HCT116 (cell line): ENCODE measurements around the gene KRTAP5-3. TPM values are rescaled to one million over a fixed set of nuclear protein-coding genes. Genes with fewer than 3 reads are reported as not detected.

Source experiments
- ATAC-seq: fragments of 200-7000 bp; cut with Tn5 transposase; 2 replicates; pipeline ENCODE4 v1.9.1; 2020; ENCODE audit warnings: mild to moderate bottlenecking, moderate library complexity
- BruUV-seq: library from RNA; stranded (reverse); fragments of 400-500 nt; replicated peaks from 2 replicates; lab custom pipeline; 2021; lab: Mats Ljungman, UMichigan
- CTCF ChIA-PET: fragments of 300-600 bp; sonication (Branson Sonifier 250); formaldehyde crosslinking; loops from one replicate; lab custom pipeline; 2021; ENCODE audit warnings: antibody characterized with exemption; lab: Charles Lee
- POLR2A ChIA-PET: fragments of 300-600, 350-600 bp; sonication (Branson Sonifier 250); formaldehyde crosslinking; loops from one replicate; lab custom pipeline; 2021; ENCODE audit warnings: antibody characterized with exemption; lab: Charles Lee
- RAD21 ChIA-PET, 2 experiments: fragments of 300-600 bp; sonication (Branson Sonifier 250); formaldehyde crosslinking; loops; one replicate each; lab custom pipeline; 2023; ENCODE audit warnings: low total read pairs in 2 of 2; ENCODE audit not compliant: uncharacterized antibody in 2 of 2, unreplicated experiment in 2 of 2, low non-redundant PET in 1 of 2; lab: Charles Lee
- DNase-seq: peaks from one replicate; pipeline ENCODE4 v3.0.0-alpha.2; 2010; ENCODE audit warnings: low read depth, low spot score
- H2AFZ ChIP-seq: fragments of 200-600 bp; shearing (Covaris generic), sonication (generic); 2 replicates; pipeline ENCODE4 v1.6.1; 2017; ENCODE audit warnings: low read depth, mixed run types, mixed read lengths, antibody characterized with exemption, low read length; ENCODE audit not compliant: poor library complexity, severe bottlenecking
- H3K27ac ChIP-seq: 2 replicates; pipeline ENCODE4 v1.5.1; 2012; ENCODE audit warnings: low read depth, low read length
- H3K27me3 ChIP-seq: fragments of 200-600 bp; sonication (generic); 2 replicates; pipeline ENCODE4 v1.6.1; 2016; ENCODE audit warnings: mixed run types, low read length, mixed read lengths; ENCODE audit not compliant: insufficient read depth
- H3K36me3 ChIP-seq, 2 experiments: fragments of 200-500 bp in 1 of 2; fragments of 200-600 bp in 1 of 2; sonication (Bioruptor generic) in 1 of 2; sonication (generic) in 1 of 2; 2 replicates each; pipeline versions ENCODE4 v1.5.1 to v1.6.1; 2014 to 2016; ENCODE audit warnings: low read length in 2 of 2, inconsistent platforms in 1 of 2, mixed read lengths in 1 of 2, mixed run types in 1 of 2; ENCODE audit not compliant: insufficient read depth in 2 of 2, control insufficient read depth in 1 of 2
- H3K4me1 ChIP-seq, 2 experiments: fragments of 200-600 bp in 1 of 2; sonication (generic) in 1 of 2; 2 replicates each; pipeline versions ENCODE4 v1.5.1 to v1.6.1; 2012 to 2017; ENCODE audit warnings: low read length in 2 of 2, inconsistent platforms in 1 of 2, mild to moderate bottlenecking in 1 of 2, mixed read lengths in 1 of 2, mixed run types in 1 of 2, moderate library complexity in 1 of 2; ENCODE audit not compliant: insufficient read depth in 2 of 2, control insufficient read depth in 1 of 2
- H3K4me2 ChIP-seq: fragments of 200-600 bp; sonication (generic); 2 replicates; pipeline ENCODE4 v1.6.1; 2017; ENCODE audit warnings: mixed run types, low read length, mixed read lengths
- H3K4me3 ChIP-seq, 2 experiments: fragments of 200-600 bp in 1 of 2; sonication (generic) in 1 of 2; replicated peaks in 1 of 2; 2 replicates each; pipeline ENCODE4 v1.5.1; 2011 to 2016; ENCODE audit warnings: low read length in 2 of 2, control low read depth in 1 of 2, low read depth in 1 of 2, mild to moderate bottlenecking in 1 of 2, mixed read lengths in 1 of 2, mixed run types in 1 of 2
- H3K79me2 ChIP-seq: fragments of 200-600 bp; sonication (generic); 2 replicates; pipeline ENCODE4 v1.6.1; 2017; ENCODE audit warnings: mild to moderate bottlenecking, mixed run types, low read length, moderate library complexity, mixed read lengths; ENCODE audit not compliant: insufficient read depth
- H3K9ac ChIP-seq: fragments of 200-600 bp; sonication (generic); 2 replicates; pipeline ENCODE4 v1.6.1; 2016; ENCODE audit warnings: low read length, mixed read lengths
- H3K9me2 ChIP-seq: fragments of 200-600 bp; sonication (generic), shearing (Covaris generic); 2 replicates; pipeline ENCODE4 v1.6.1; 2017; ENCODE audit warnings: mixed run types, mild to moderate bottlenecking, moderate library complexity; ENCODE audit not compliant: insufficient read depth
- H3K9me3 ChIP-seq, 2 experiments: fragments of 200-500 bp in 1 of 2; fragments of 200-600 bp in 1 of 2; sonication (Bioruptor generic) in 1 of 2; sonication (generic) in 1 of 2; 2 replicates each; pipeline ENCODE4 v1.6.1; 2014 to 2017; ENCODE audit warnings: low read length in 2 of 2, mixed read lengths in 2 of 2, inconsistent platforms in 1 of 2, low read depth in 1 of 2, mild to moderate bottlenecking in 1 of 2, mixed run types in 1 of 2, moderate library complexity in 1 of 2; ENCODE audit not compliant: control insufficient read depth in 1 of 2, insufficient read depth in 1 of 2
- H4K20me1 ChIP-seq: fragments of 200-600 bp; sonication (generic), shearing (Covaris generic); 2 replicates; pipeline ENCODE4 v1.6.1; 2017; ENCODE audit warnings: mixed run types, mild to moderate bottlenecking, moderate library complexity; ENCODE audit not compliant: insufficient read depth
- CEBPB ChIP-seq: IDR thresholded peaks from 2 replicates; pipeline ENCODE4 v1.6.1; 2012; ENCODE audit warnings: low read depth
- CTCF ChIP-seq, 3 experiments: fragments of 200-600 bp in 1 of 3; sonication (generic) in 1 of 3; IDR thresholded peaks in 2 of 3; conservative IDR thresholded peaks in 1 of 3; 2 replicates each; pipeline ENCODE4 v1.5.1; 2012 to 2017; ENCODE audit warnings: low read depth in 2 of 3, low read length in 2 of 3, antibody characterized with exemption in 1 of 3, borderline replicate concordance in 1 of 3, control low read depth in 1 of 3, mild to moderate bottlenecking in 1 of 3, mixed read lengths in 1 of 3, mixed run types in 1 of 3, moderate library complexity in 1 of 3; ENCODE audit not compliant: insufficient read depth in 1 of 3
- EGR1 ChIP-seq: IDR thresholded peaks from 2 replicates; pipeline ENCODE4 v1.6.1; 2012; ENCODE audit warnings: low read depth
- EZH2 ChIP-seq: fragments of 200-600 bp; sonication (generic); IDR thresholded peaks from 2 replicates; pipeline ENCODE4 v1.6.1; 2017; ENCODE audit warnings: antibody characterized with exemption, mixed run types
- EZH2phosphoT487 ChIP-seq: fragments of 200-600 bp; IDR thresholded peaks from 2 replicates; pipeline ENCODE4 v1.6.1; 2018; ENCODE audit warnings: antibody characterized with exemption, borderline replicate concordance
- JUND ChIP-seq: IDR thresholded peaks from 2 replicates; pipeline ENCODE4 v1.6.1; 2012
- MAX ChIP-seq: IDR thresholded peaks from 2 replicates; pipeline ENCODE4 v1.6.1; 2012
- POLR2A ChIP-seq: IDR thresholded peaks from 2 replicates; pipeline ENCODE4 v1.7.0; 2011; ENCODE audit warnings: borderline replicate concordance; ENCODE audit not compliant: insufficient read depth, insufficient read length; ENCODE audit errors: extremely low read depth
- RAD21 ChIP-seq: IDR thresholded peaks from 2 replicates; pipeline ENCODE4 v1.6.1; 2012; ENCODE audit warnings: low read depth, mild to moderate bottlenecking
- SIN3A ChIP-seq: IDR thresholded peaks from 2 replicates; pipeline ENCODE4 v1.6.1; 2012; ENCODE audit warnings: low read depth
- SRF ChIP-seq: IDR thresholded peaks from 2 replicates; pipeline ENCODE4 v1.6.1; 2012; ENCODE audit warnings: low read depth
- YY1 ChIP-seq: IDR thresholded peaks from 2 replicates; pipeline ENCODE4 v1.6.1; 2011; ENCODE audit warnings: low read length, low read depth, moderate library complexity, mild to moderate bottlenecking; ENCODE audit not compliant: insufficient replicate concordance; ENCODE audit errors: extremely low read depth
- ZBTB33 ChIP-seq: IDR thresholded peaks from 2 replicates; pipeline ENCODE4 v1.6.1; 2011; ENCODE audit warnings: mild to moderate bottlenecking, low read length, moderate library complexity; ENCODE audit not compliant: insufficient replicate concordance; ENCODE audit errors: extremely low read depth
- ZFX ChIP-seq: fragments of 450-650 bp; IDR thresholded peaks from 2 replicates; pipeline ENCODE4 v1.6.1; 2017
- ZNF274 ChIP-seq: fragments of 200-500 bp; sonication (Bioruptor generic); IDR thresholded peaks from 2 replicates; pipeline ENCODE4 v1.6.1; 2014; ENCODE audit warnings: mild to moderate bottlenecking, low read depth, low read length, inconsistent platforms
- intact Hi-C: fragments of 100-400 bp; cut with micrococcal nuclease; formaldehyde crosslinking; loops from 2 replicates; pipeline ENCODE4 v1.10.0; 2022
- total RNA-seq: library from RNA; stranded (reverse); gene quantifications from one replicate; pipeline ENCODE4 v1.2.1, GENCODE V29; 2021; ENCODE audit not compliant: unreplicated experiment
- TF ChIP-seq, protein P1 (sequence below): IDR thresholded peaks from 2 replicates; pipeline ENCODE4 v1.6.1; 2012; ENCODE audit warnings: low read depth
- TF ChIP-seq, protein P2 (sequence below): IDR thresholded peaks from 2 replicates; pipeline ENCODE4 v1.6.1; 2012

KRTAP5-3 gene
- total RNA-seq, 1 experiment from 2014 or later, result not detected

GRCh38 chr11:1586699-1587098, 21.6 kb downstream of the KRTAP5-3 start:
- Histone ChIP-seq H3K4me2 (no peak overlapping the region), H3K79me2 (no peaks in the 10 kb centered on the region), H3K36me3 (no peaks in the 10 kb centered on the region), H3K4me3 (no peak overlapping the region), H3K9me2 (no peaks in the 10 kb centered on the region), H3K27ac (no peak overlapping the region), H3K9me3 (no peaks in the 10 kb centered on the region), H3K27me3 (peaks cover 4% of the 10 kb centered on the region; the same call in 1 of the 2 replicates), H3K9ac (no peak overlapping the region), H4K20me1 (no peaks in the 10 kb centered on the region), H2AFZ (no peak overlapping the region), H3K4me1 (no peaks in the 10 kb centered on the region)
- ChIA-PET RAD21 (no interaction called here), POLR2A (no interaction called here), CTCF (interaction anchor here (0.7 kb wide), 1 partner anchor 8 kb away, joined by 3 read pairs; no protein-coding TSS in a partner anchor)
- no TSS peak for BruUV-seq
- TF ChIP-seq, protein P1, sequence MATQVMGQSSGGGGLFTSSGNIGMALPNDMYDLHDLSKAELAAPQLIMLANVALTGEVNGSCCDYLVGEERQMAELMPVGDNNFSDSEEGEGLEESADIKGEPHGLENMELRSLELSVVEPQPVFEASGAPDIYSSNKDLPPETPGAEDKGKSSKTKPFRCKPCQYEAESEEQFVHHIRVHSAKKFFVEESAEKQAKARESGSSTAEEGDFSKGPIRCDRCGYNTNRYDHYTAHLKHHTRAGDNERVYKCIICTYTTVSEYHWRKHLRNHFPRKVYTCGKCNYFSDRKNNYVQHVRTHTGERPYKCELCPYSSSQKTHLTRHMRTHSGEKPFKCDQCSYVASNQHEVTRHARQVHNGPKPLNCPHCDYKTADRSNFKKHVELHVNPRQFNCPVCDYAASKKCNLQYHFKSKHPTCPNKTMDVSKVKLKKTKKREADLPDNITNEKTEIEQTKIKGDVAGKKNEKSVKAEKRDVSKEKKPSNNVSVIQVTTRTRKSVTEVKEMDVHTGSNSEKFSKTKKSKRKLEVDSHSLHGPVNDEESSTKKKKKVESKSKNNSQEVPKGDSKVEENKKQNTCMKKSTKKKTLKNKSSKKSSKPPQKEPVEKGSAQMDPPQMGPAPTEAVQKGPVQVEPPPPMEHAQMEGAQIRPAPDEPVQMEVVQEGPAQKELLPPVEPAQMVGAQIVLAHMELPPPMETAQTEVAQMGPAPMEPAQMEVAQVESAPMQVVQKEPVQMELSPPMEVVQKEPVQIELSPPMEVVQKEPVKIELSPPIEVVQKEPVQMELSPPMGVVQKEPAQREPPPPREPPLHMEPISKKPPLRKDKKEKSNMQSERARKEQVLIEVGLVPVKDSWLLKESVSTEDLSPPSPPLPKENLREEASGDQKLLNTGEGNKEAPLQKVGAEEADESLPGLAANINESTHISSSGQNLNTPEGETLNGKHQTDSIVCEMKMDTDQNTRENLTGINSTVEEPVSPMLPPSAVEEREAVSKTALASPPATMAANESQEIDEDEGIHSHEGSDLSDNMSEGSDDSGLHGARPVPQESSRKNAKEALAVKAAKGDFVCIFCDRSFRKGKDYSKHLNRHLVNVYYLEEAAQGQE, result no peak
- TF ChIP-seq SIN3A (no peak), JUND (no peak), CTCF (IDR thresholded peaks at IDR 0.05 in 2 of 3, conservative IDR thresholded peaks at IDR 0.05 in 1 of 3; ENCODE audit: borderline replicate concordance in 1 of 3, insufficient read depth in 1 of 3, low read depth in 2 of 3, low read length in 2 of 3) (no peak), EZH2phosphoT487 (no peak), POLR2A (no peak), ZFX (no peak), SRF (no peak), EZH2 (no peak), MAX (no peak), ZNF274 (no peak), ZBTB33 (no peak), YY1 (no peak), EGR1 (no peak), RAD21 (no peak), CEBPB (no peak)
- TF ChIP-seq, protein P2, sequence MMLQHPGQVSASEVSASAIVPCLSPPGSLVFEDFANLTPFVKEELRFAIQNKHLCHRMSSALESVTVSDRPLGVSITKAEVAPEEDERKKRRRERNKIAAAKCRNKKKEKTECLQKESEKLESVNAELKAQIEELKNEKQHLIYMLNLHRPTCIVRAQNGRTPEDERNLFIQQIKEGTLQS, result no peak
- ATAC-seq (no peak), DNase-seq (no peak)
- intact Hi-C loops, result no loop called here
